Activated CD4-positive, CD25-positive, alpha-beta regulatory T cell treated with anti-CD3 and anti-CD28 coated beads, Interleukin-2, amount 50 U/mL, for 72 hours (primary cell): Measurements from ENCODE around the gene MVK.
A peak's percentile ranks its signal among the peaks of the same experiment; 100 is the strongest.
"Not testable (repeated sequence)": the region's sequence is repeated elsewhere in the genome, so short reads cannot be mapped to it uniquely, and the experiment has no call there.

Source experiments
- DNase-seq: peaks from one replicate; pipeline ENCODE4 v3.0.0; 2021

Gene MVK

GRCh38 chr12:109592195-109592904 is 18.8 kb downstream of the MVK start:
- DNase-seq, result no peak

- no peak for DNase-seq
These were observed 19.3 kb downstream of the MVK start for GRCh38 chr12:109592905-109593272.

GRCh38 chr12:109594556-109595317 is 21.1 kb downstream of the MVK start:
- no peak for DNase-seq

- peak; percentile 47 for DNase-seq
These were observed 21.8 kb downstream of the MVK start for GRCh38 chr12:109595321-109595902.

GRCh38 chr12:109596418-109597244 is 23.0 kb downstream of the MVK start:
- no peak for DNase-seq

GRCh38 chr12:109597414-109597794 is 23.8 kb downstream of the MVK start:
- no peak for DNase-seq

- DNase-seq, result peak; percentile 73
These were observed 24.3 kb downstream of the MVK start for GRCh38 chr12:109597795-109598427.

GRCh38 chr12:109598428-109598854 is 24.8 kb downstream of the MVK start:
- no peak for DNase-seq

- DNase-seq, result no peak
These were observed 25.5 kb downstream of the MVK start for GRCh38 chr12:109599087-109599486.

GRCh38 chr12:109600481-109600880 is 26.9 kb downstream of the MVK start:
- no peak for DNase-seq

GRCh38 chr12:109600995-109601394 is 27.4 kb downstream of the MVK start:
- DNase-seq, result no peak

- no peak for DNase-seq
These were observed 28.0 kb downstream of the MVK start for GRCh38 chr12:109601557-109601956.

- not testable (repeated sequence) for DNase-seq
These were observed 28.5 kb downstream of the MVK start for GRCh38 chr12:109602132-109602531.

GRCh38 chr12:109604132-109604585 is 30.6 kb downstream of the MVK start:
- DNase-seq, result no peak

GRCh38 chr12:109605016-109605415 is 31.4 kb downstream of the MVK start:
- no peak for DNase-seq

GRCh38 chr12:109605599-109606228 is 32.1 kb downstream of the MVK start:
- DNase-seq, result no peak

- DNase-seq, result no peak
These were observed 32.9 kb downstream of the MVK start for GRCh38 chr12:109606320-109607028.

GRCh38 chr12:109607618-109608017 is 34.0 kb downstream of the MVK start:
- DNase-seq, result no peak

GRCh38 chr12:109608270-109608669 is 34.7 kb downstream of the MVK start:
- no peak for DNase-seq

- no peak for DNase-seq
These were observed 35.2 kb downstream of the MVK start for GRCh38 chr12:109608793-109609192.

- DNase-seq, result no peak
These were observed 35.7 kb downstream of the MVK start for GRCh38 chr12:109609342-109609741.
